Measurements from ENCODE around the gene PTGIS. TPM values are rescaled to one million over a fixed set of nuclear protein-coding genes. Genes with fewer than 3 reads are reported as not detected.

Gene PTGIS
- total RNA-seq, result under 1 TPM in 1 of 2 donors, not detected in 1; 0.33 TPM

DNA sequence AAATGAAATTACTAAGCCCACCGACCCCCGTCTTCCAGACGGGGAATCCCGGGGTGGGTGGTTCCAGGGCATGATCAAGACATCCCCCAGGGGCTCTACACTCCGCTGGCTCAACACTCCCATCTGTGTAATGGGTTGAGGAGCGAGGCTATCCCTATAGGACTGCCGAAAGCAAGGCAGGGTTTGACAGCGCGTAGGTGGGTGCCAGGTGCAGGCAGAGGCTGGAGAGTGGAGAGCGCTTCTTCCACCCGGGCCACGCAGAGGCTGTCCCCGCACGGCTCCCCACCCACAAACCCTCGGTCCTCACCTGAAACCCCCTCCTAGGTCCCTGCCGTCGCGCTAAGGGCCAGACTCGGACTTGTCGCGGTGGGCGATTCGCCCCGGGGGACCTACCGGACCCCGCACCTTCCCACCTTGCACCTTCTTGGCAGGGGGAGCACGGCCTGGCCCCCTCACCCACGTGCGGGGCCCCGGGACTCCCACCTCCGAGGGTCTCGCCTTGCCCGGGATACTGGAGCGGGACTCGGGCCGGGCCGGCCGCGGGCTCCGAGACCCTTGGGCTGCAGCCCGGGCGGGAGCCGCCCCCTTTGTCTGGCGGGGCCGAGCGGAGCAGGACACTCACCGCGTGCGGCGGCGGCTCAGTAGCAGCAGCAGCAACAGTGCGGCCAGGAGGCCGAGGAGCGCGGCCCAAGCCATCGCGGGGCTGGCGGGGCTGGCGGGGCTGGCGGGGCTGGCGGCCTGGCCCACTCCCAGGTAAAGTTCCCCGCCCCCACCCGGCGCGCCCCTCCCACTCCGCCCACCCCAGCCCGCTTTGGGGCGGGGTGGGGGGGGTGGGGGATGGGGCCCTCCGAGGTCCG, at the start of gene PTGIS:
Gene PTGIS, minus strand, starts transcription at position 717 of the 857 bp plus-strand sequence. Its CDS starts 21 bp downstream, at position 696.

DNA sequence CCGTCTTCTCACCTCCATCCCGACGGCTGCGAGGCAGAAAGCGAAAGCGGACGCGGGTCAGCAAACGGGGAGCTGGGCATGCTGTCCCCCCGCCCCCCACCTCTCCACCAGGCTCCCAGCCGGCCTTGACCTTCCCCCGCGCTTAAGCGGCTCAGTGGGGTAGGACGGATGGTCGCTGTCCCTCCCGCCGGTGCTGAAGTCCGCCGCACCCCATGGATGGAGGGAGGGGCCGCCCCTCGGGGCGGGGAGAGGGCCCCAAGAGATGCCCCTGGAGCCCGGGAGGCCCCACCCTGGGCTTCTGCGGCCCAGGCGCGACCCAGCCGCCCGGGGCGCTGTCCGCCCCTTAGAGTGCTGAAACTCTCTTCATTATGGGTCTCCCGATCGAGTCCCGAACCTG, 85.3 kb downstream of the PTGIS start, which contains the start of gene KCNB1:
Gene KCNB1, minus strand, starts transcription at position 48 of the 397 bp plus-strand sequence. CDS start 188 bp downstream, outside the sequence.

Other genes starting within 250 kb of the PTGIS start
- gene KCNB1, start 85.5 kb downstream of the PTGIS start, total RNA-seq, result not detected
- 10 to 100 TPM; 57.8 to 63.6 TPM for gene B4GALT5, start 145.7 kb upstream of the PTGIS start, total RNA-seq
- gene SLC9A8, start 244.7 kb upstream of the PTGIS start, total RNA-seq, result 10 to 100 TPM in 1 of 2 donors, 1 to 10 TPM in 1; 9.0 to 12.4 TPM

All from melanocyte of skin (primary cell).